T-helper 9 cell (primary cell): Measurements from ENCODE around the gene TBCEL.

ENCODE experiments used
- DNase-seq: peaks from one replicate; pipeline ENCODE4 v3.0.0-alpha.2; 2020

TBCEL gene

GRCh38 chr11:121067026-121067425 lies 43.1 kb downstream of the TBCEL start:
- DNase-seq: no peak

- no peak for DNase-seq
Observed at GRCh38 chr11:121067453-121067852, 43.6 kb downstream of the TBCEL start.

GRCh38 chr11:121067962-121068647 lies 44.2 kb downstream of the TBCEL start:
- no peak for DNase-seq

- DNase-seq: no peak
Observed at GRCh38 chr11:121068787-121069186, 44.9 kb downstream of the TBCEL start.

GRCh38 chr11:121070951-121071845 lies 47.3 kb downstream of the TBCEL start:
- no peak for DNase-seq

- no peak for DNase-seq
Observed at GRCh38 chr11:121071846-121072450, 48.0 kb downstream of the TBCEL start.

- DNase-seq: no peak
Observed at GRCh38 chr11:121081321-121081720, 57.4 kb downstream of the TBCEL start.

GRCh38 chr11:121082219-121082618 lies 58.3 kb downstream of the TBCEL start:
- DNase-seq: no peak

GRCh38 chr11:121082670-121083069 lies 58.8 kb downstream of the TBCEL start:
- DNase-seq: no peak

GRCh38 chr11:121086866-121087265 lies 63.0 kb downstream of the TBCEL start:
- no peak for DNase-seq

GRCh38 chr11:121089566-121089965 lies 65.7 kb downstream of the TBCEL start:
- DNase-seq: no peak

GRCh38 chr11:121090145-121090721 lies 66.3 kb downstream of the TBCEL start:
- no peak for DNase-seq

GRCh38 chr11:121091492-121092152 lies 67.7 kb downstream of the TBCEL start:
- no peak for DNase-seq

GRCh38 chr11:121095561-121095960 lies 71.7 kb downstream of the TBCEL start:
- no peak for DNase-seq

- DNase-seq: no peak
Observed at GRCh38 chr11:121099364-121099763, 75.5 kb downstream of the TBCEL start.

- no peak for DNase-seq
Observed at GRCh38 chr11:121099885-121100284, 76.0 kb downstream of the TBCEL start.

GRCh38 chr11:121100943-121101342 lies 77.0 kb downstream of the TBCEL start, which contains the start of gene TECTA:
TECTA (plus strand) TSS chr11:121101243; CDS start chr11:121102666, 1,423 bp downstream.
- DNase-seq: no peak

- DNase-seq: no peak
Observed at GRCh38 chr11:121104312-121104762, 80.4 kb downstream of the TBCEL start.

- no peak for DNase-seq
Observed at GRCh38 chr11:121105063-121105480, 81.2 kb downstream of the TBCEL start.

GRCh38 chr11:121105481-121106195 lies 81.7 kb downstream of the TBCEL start:
- DNase-seq: no peak

- DNase-seq: no peak
Observed at GRCh38 chr11:121106812-121107211, 82.9 kb downstream of the TBCEL start.

- no peak for DNase-seq
Observed at GRCh38 chr11:121108413-121108812, 84.5 kb downstream of the TBCEL start.
